Activated CD4-positive, alpha-beta memory T cell treated with anti-CD3 and anti-CD28 coated beads for 36 hours (primary cell): ENCODE data around the gene SAYSD1. TPM values are rescaled to one million over a fixed set of nuclear protein-coding genes. Genes with fewer than 3 reads are reported as not detected.

Source experiments
- total RNA-seq, 2 experiments: library from RNA; stranded (reverse); gene quantifications; one replicate each; pipeline ENCODE4 v1.2.3, GENCODE V29; 2021

Gene SAYSD1
- total RNA-seq, 2 experiments from 2014 or later = 12.3 to 12.9 TPM

Other genes with a start within 250 kb of the SAYSD1 start
- under 1 TPM in 1 of 2 experiments, not detected in 1; 0.07 TPM for gene GLP1R, start 66.4 kb downstream of the SAYSD1 start, total RNA-seq
- gene KCNK5, start 114.3 kb upstream of the SAYSD1 start, total RNA-seq = 10 to 100 TPM; 16.2 to 16.5 TPM
- gene KCNK17, start 199.2 kb upstream of the SAYSD1 start, total RNA-seq = not detected
- gene KCNK16, start 207.5 kb upstream of the SAYSD1 start, total RNA-seq = not detected